Hematopoietic multipotent progenitor cell treated with erythropoietin and hydrocortisone succinate and interleukin-3 and kit ligand, for 17 days (in vitro differentiated cells): ENCODE measurements around the gene LRRC59.
"Not testable (repeated sequence)": the region's sequence is repeated elsewhere in the genome, so short reads cannot be mapped to it uniquely, and the experiment has no call there.

Experiments used
- DNase-seq: peaks from one replicate; pipeline ENCODE4 v3.0.0-alpha.2; 2015; ENCODE audit warnings: low spot score

LRRC59 gene

DNA sequence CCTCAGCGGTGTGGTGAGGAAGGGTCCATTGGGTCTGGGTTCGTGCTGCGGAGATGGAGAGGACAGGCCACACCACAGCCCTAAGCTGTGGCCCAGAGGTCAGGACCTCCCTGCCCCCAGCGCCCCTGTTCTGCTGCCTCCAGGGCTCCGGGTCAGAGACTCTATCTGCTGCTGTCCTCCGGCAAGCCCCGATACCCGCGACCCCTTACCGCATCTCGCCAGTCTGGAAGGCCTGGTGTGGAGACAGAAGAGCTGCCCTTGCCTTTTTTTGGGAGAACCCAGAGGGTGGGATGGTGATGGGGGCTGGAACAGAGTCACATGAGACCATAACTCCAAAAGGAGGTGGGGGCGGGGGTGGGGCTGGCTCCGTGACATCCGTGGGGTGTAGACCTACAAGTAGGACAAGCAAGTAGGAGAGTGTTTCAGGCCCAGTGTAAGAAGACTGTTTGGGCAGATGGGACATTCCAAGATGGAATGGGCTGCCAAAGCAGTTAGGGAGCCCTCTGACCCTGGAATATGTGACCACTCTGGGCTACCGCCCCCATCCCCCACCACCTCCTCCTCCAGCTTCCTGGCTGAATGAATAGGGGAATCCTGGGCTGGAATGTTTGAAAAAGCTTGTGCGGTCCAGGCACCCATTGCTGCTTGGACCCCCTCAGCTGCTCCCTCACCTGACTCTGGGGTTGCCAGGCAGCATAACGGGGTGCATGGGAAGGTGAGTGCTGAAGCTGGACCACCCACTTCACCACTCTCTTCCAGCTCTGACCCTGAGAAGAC is 50.0 kb downstream of the LRRC59 start:
- no peak for DNase-seq

GRCh38 chr17:50346313-50347116 is 50.8 kb downstream of the LRRC59 start:
- no peak for DNase-seq

DNA sequence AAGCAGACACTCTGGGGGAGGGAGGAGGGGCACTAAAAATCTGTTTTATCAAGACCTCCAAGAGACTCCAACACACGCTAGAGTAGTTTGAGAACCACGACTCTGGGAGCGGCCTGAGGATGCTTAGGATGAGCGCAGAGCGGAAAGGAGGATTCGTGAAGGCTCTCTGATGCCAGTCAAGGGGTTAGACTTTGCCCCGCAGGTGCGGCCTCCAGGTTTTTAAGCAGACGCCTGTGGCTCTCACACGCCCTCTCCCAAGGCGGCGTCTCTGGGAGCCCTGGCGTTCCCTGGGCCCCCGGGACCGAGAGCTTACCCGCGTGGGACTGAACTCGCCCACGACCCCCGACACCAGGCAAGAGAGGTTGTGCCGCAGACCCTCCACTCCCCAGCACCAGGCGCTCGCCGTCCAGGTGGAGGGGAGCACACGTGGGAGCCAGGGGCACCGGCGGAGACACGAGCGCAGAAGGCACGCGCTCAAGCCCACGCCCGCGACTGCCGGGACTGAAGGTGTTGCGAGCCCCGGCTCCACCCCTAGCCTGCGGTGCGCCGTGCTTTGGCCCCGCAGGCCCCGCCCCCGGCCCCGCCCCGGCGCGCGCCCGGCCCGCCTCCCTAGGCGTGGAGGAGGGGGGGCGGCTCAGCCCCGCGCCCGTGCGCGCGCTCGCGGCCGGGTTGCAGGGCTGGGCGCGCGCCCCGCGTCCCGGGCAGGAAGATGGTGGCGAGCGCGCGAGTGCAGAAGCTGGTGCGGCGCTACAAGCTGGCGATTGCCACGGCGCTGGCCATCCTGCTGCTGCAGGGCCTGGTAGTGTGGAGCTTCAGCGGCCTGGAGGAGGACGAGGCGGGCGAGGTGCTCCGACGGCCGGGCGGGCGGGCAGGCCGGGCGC is 51.7 kb downstream of the LRRC59 start, which contains the start of gene XYLT2:
XYLT2 (plus strand) TSS at position 695 of the 881 bp plus-strand sequence; CDS start at position 710, 15 bp downstream.
- DNase-seq = peak; percentile 80

GRCh38 chr17:50344731-50345365 is 52.5 kb downstream of the LRRC59 start:
- DNase-seq = no peak

DNA sequence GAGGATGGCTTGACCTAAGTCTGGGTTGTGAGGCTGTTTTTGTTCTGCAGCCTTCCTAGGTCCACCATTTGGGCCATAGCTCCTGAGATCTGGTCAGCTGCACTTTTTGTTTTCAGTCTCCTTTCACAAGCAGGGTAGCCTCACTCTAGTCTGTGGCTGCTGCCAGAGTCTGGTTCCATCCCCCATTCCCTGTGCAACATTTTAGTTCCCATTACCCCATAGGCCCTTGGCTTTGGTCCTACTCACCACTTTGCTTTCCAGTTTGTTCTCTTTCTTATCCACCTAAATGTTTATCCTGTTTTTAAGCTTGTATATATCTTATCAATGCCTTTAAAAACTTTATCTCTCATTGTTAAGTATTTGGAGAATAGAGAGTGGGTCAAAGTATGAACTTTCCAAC is 57.9 kb downstream of the LRRC59 start:
- DNase-seq = no peak

GRCh38 chr17:50338645-50339044 is 58.7 kb downstream of the LRRC59 start:
- no peak for DNase-seq

DNA sequence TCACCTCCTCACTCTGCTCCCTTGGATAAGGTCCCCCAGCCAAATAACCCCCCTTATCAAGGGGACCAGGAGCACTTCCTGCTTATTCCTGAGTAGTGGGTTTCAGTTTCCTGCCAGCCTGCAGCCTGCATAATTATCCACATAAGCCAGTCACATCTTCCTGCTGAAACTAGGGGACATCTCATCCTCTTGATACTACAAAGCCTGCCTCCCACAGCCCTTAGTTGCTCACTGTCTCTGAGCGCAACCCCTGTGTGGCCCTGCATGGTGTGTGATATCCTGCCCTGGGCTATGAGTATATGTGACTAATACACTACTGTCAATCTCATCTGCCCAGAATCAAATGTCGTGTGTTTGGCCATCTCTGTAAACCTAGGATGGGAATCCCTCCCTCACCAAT is 59.4 kb downstream of the LRRC59 start:
- DNase-seq = no peak

DNA sequence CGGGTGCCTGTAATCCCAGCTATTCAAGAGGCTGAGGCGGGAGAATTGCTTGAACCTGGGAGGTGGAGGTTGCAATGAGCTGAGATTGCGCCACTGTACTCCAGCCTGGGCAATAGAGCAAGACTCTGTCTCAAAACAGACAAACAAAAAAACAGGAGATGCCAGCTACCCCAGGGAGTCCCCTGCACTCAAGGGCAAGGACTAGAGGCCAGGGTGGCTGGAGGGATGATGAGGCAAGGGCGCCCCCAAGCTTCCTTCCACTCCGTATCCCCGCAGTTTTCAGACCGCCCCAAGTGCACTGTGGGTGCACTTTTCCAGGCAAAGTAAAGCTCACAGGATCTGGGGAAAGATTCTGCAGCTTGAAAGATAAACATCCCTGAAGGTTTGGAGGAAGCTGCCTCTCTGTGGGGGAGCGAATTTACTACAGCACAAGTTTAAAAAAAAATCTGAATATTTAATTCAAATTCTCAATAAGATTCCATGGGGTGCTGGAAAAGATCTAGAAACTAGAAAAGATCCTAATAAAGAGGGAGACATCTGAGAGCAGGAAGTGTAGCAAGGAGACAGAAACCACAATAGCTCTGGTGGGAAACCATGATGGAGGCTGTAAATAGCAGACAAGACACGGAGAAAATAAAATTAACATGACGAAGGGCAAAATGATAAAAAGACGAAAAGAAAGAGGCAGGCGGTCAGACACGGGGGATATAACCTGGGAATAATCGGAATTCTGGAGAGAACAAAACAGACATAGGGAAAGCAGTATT is 63.8 kb downstream of the LRRC59 start:
- not testable (repeated sequence) for DNase-seq

DNA sequence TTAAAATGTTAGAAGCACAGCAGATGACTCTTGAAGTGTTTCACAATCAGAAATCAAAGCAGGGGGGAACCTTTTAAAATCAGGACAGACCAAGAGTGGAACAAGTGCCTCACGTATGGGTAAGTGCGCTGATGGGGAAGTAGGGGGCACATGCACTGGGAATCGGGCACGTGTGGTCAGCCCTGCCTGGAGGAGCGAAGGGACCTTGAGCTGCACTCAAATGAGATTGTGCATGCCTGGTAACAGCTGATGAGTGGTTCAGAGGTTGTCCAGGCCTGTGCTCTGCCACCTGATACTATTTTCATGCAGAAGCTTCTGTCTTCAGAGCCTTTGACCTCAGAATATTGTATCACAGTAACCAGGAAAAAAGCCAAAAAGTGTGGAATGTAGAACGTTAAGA is 65.1 kb downstream of the LRRC59 start:
- no peak for DNase-seq
